Endometrial microvascular endothelial cells (primary cell): Measurements from ENCODE around the gene TNFSF12. TPM values are rescaled to one million over a fixed set of nuclear protein-coding genes. Genes with fewer than 3 reads are reported as not detected.

Experiments
- in situ Hi-C: cut with HindIII; loops from 2 replicates; pipeline ENCODE4 v1.10.0; 2017; ENCODE audit warnings: low sequenced_read_pairs, low pct_unique_long_range_greater_than_20kb; ENCODE audit errors: inconsistent ontology term
- total RNA-seq: library from RNA; depleted of rRNA; stranded (reverse); fragments of >200 nt; gene quantifications from one replicate; pipeline ENCODE4 v1.2.3, GENCODE V29; 2015; ENCODE audit errors: inconsistent ontology term

The TNFSF12 gene
- total RNA-seq, 1 donor from 2014 or later = 9.5 TPM

DNA sequence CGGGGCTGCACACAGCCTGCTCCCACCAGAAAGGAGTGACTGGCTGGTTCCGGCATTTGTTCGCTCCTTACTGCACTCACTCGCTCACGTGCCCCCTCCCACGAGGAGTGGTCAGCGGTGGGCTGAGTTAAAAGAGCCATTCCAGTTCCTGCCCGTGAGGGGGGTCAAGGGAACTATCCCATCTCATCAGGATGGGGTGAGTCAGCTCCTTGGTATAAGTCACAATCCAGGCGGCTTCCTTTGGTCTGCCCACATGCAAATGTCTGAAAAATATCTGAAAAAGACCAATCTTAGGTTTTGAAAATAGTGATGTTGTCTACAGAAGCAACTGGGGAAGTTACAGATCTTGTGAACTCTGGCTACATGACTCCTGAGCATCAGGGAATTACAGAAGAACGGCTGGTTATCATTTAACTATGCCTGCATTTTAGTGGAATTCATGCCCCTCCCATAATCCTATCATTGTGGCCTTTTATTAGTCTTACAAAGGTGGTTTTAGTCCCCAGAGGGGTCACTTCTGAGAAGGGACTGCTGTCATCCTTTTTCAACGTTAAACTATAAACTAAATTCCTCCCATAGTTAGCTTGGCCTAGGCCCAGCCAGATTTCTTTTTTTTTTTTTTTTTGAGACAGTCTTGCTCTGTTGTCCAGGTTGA is 9.8 kb upstream of the TNFSF12 start:
- in situ Hi-C loops = no loop called here

DNA sequence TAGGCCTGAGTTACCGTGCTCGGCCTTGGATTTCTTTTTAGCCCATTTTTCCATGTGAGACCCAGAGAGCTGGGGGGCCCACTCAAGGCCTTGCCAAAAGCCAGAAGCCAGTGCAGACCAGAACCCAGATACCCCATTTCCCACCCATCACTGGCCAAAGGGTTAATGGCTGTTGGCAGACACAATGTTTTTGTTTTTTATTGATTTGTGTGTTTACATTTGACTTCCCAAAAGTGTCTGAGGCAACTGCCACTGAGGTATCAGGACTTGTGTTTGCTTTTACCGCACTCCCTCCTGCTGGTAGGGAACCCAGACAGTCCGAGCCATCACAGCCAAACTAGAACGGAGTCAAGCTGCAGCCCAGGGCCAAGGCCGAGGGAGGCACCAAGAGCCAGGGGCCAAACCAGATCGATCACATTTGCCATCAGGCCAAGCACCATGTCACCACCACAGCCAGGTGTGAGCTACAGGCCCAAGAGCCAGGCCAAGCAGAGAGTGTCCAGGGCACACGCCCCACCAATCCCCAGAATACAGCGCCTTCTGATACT is 7.7 kb upstream of the TNFSF12 start:
- in situ Hi-C loops = no loop called here

DNA sequence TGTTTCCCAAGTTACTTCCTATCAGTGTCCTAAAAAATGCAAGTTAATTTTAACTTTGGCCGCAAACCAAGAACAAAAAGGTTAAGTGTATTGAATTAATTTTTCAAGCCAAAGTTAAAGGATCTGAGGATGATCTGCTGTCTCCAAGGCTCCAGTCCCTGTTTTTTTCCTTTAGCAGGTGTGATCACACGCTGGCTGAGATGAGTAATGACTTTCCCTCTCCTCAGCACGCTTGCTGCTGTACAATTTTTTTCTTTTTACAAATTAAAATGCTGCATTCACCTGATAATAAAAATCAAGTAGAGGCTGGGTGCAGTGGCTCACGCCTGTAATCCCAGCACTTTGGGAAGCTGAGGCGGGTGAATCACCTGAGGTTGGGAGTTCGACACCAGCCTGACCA is 3.9 kb upstream of the TNFSF12 start:
- in situ Hi-C loops = no loop called here

DNA sequence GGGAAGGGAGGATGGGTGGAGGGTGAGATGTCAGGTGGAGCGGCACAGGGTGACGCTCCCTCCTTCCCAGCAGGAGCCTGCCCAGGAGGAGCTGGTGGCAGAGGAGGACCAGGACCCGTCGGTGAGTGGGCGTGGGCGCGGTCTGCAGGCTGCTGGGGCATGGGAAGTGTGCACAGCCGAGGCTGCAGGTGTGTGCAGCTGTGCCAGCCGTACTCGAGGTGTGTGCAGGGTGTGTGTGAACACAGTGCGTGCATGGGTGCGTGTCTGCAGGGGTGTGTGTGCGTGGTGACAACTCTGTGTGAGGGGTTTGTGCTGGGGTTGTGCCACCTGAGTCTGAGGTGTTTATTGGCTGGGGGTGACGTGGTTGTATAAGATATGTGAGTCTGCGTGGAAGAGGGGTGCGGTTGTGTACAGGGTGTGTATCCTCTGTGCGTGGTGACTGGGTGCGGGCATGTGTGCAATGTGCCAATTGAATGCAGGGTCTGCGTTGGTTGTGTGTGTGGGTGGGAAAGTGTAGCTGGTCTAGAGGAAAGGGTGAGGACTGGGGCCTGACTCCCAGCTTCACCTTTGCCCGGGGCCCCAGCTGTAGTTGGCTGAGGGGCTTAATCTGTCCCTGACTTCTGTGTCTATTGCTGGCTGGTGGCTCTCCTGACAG is 670 bp downstream of the TNFSF12 start:
- in situ Hi-C loops = loop anchor here (25.0 kb wide), 1 partner anchor 87 kb away; no protein-coding TSS in a partner anchor

DNA sequence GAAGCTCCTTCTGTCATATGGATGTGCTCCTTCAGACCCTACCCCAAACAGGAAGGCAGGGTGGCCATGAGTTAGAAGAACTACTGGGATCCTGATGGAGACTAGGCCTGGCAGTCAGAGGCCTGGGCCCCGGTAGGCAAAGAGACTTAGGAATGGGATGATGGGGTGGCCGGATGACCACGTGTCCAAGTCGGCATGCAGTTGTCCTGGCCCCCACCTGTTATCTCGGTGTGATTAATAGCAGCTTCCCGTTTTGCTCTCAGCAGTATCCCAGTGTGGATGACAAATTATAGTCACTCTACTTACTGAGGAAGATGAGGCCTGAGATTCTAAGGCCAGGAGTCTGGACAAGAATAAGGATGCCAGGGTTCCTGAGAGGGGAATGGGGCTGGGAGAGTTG is 1.5 kb downstream of the TNFSF12 start:
- in situ Hi-C loops = loop anchor here (25.0 kb wide), 1 partner anchor 88 kb away; no protein-coding TSS in a partner anchor

DNA sequence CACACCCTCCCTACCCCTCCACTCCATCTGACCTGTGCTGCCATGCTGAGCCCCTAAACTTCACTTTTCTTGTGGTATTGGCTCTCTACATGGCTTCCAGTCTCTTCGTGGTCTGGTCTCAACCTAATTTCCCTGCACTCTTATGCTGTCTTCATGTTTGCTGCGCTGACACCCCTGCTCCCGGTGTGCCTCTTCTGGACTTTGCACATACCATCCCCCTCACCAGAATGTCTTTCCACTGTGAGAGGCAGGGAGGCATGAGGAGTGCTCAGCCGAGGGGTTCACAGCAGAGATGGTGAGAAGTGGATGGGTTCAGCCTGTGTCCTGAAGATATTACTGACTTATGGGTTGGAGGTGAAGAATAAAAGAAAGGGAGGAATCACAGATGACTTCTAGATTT is 2.5 kb downstream of the TNFSF12 start:
- in situ Hi-C loops = loop anchor here (25.0 kb wide), 1 partner anchor 89 kb away; no protein-coding TSS in a partner anchor

DNA sequence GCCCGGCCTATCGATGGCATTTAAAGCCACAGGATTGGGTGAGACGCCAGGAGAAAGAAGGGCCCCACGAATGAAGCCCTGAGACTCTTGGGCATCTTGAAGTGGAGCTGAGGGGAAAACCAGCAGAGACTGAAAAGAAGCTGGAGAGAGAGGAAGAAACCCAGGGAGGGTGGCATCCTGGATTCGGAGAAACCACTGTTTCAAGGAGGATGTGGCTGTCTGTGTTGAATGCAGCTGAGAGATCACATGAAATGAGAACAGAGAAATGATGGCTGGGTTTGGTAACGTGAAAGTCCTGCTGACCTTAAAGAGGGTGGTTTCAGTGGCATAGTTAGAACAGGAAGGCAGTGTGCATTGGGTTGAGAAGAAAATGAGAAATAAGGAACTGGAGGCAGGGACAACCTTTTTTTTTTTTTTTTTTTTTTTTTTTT is 3.8 kb downstream of the TNFSF12 start:
- in situ Hi-C loops = loop anchor here (25.0 kb wide), 1 partner anchor 90 kb away; no protein-coding TSS in a partner anchor

DNA sequence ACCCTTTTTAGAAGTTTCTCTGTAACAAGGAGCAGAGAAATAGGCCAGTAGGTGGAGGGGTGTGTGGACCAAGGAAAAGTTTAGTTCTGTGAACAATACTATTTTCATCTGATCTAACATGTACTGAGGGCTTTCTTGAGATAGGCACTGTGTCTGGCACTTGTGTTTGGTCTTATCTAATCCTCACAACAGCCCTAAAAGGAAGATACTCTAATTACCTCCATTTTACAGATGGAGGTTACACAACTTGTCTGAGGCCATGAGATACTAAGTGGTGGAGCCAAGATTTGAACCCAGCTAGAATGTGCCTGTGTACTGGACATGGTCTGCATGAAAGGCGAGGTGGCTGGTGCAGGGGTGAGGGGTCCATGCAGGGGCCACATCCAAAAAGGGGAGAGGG is 4.5 kb downstream of the TNFSF12 start:
- in situ Hi-C loops = loop anchor here (25.0 kb wide), 1 partner anchor 91 kb away; no protein-coding TSS in a partner anchor

DNA sequence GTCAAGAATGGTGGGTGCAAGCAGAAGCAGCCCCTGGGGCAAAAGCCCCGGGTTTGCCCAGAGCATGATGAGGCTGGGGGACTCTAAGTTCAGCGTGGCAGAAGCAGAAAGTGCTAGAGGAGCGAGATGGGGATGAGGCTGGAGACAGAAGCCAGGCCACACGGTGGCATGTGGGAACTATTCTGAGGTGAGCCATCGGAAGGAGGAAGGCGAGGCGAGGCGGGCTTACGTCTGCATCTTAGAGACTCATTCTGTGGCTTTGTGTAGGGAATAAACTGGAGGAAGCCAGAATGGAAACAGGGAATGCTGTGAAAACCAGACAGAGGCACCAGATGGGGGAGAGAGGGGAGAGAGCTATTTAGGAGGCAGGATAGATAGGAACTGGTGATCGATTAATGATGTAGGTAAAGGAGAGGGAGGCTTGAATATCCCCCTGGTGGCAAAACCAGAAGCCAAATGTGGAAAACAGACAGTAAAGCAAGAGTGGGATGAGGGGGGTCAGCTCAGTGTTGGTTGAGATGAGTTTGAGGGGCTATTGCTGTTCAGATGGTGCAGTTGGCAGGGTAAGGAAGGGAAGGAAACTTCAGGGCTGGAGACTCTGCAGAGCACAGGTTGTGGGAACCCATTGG is 6.6 kb downstream of the TNFSF12 start:
- in situ Hi-C loops = loop anchor here (25.0 kb wide), 1 partner anchor 93 kb away; no protein-coding TSS in a partner anchor

DNA sequence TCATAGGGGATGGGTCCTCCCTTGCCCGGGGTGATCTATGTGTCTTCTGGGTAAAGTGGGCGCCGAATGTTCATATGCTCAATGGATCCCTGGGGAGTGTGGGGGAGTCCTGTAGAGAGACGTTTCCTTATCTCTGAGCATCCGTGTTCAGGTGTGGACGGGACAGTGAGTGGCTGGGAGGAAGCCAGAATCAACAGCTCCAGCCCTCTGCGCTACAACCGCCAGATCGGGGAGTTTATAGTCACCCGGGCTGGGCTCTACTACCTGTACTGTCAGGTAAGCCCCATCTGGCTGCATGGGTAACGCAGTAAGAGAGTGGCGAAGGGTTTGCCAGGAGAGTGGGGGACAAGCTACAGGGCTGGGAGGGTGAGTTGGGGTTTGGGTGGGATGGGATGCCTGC is 7.8 kb downstream of the TNFSF12 start:
- in situ Hi-C loops = loop anchor here (25.0 kb wide), 1 partner anchor 94 kb away; no protein-coding TSS in a partner anchor

DNA sequence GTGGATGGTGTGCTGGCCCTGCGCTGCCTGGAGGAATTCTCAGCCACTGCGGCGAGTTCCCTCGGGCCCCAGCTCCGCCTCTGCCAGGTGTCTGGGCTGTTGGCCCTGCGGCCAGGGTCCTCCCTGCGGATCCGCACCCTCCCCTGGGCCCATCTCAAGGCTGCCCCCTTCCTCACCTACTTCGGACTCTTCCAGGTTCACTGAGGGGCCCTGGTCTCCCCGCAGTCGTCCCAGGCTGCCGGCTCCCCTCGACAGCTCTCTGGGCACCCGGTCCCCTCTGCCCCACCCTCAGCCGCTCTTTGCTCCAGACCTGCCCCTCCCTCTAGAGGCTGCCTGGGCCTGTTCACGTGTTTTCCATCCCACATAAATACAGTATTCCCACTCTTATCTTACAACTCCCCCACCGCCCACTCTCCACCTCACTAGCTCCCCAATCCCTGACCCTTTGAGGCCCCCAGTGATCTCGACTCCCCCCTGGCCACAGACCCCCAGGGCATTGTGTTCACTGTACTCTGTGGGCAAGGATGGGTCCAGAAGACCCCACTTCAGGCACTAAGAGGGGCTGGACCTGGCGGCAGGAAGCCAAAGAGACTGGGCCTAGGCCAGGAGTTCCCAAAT is 8.4 kb downstream of the TNFSF12 start:
- in situ Hi-C loops = loop anchor here (25.0 kb wide), 1 partner anchor 95 kb away; no protein-coding TSS in a partner anchor

DNA sequence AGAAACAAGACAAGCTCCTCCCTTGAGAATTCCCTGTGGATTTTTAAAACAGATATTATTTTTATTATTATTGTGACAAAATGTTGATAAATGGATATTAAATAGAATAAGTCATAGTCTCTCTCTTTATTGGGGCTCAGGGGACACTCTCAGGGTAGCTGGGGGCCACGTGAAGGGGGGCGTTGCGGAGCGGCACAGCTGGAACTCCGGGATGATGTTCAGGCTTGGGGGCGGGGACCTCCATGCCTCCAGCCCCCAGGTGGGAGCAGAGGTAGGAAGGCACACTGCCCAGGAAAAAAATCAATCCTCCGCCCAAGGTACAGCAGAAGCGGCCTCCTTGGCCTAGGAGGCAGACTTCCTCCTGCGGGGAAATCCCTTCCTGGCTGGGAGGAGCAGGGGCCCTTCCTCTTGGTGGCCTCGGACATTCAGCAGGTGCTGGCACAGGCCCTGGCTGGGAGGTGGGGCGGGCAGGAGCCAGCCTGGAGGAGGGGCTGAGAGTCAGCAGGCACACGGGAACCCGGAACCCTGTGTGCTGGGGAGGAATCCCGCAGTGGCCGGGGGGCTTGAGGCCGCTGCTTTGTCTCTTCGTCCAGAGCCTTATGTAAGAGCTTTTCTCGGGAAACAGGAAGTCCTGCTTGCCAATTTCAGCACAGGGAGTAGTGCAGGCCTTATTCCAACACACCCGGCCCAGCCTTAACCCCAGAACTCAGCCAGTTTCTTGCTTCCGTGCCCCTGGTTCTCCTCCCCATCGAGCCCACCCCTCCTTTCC is 9.1 kb downstream of the TNFSF12 start:
- in situ Hi-C loops = loop anchor here (25.0 kb wide), 1 partner anchor 96 kb away; no protein-coding TSS in a partner anchor

DNA sequence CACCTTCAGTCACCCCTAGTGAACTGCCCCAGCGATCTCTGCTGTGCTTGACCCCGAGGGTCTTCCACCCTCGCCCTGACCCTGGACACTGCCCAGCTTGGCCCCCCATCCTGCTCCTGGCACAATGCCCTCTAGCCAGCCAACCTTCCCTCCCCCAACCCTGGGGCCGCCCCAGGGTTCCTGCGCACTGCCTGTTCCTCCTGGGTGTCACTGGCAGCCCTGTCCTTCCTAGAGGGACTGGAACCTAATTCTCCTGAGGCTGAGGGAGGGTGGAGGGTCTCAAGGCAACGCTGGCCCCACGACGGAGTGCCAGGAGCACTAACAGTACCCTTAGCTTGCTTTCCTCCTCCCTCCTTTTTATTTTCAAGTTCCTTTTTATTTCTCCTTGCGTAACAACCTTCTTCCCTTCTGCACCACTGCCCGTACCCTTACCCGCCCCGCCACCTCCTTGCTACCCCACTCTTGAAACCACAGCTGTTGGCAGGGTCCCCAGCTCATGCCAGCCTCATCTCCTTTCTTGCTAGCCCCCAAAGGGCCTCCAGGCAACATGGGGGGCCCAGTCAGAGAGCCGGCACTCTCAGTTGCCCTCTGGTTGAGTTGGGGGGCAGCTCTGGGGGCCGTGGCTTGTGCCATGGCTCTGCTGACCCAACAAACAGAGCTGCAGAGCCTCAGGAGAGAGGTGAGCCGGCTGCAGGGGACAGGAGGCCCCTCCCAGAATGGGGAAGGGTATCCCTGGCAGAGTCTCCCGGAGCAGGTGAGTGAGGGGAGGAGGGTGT is 9.9 kb downstream of the TNFSF12 start, which contains the start of gene TNFSF13:
Gene TNFSF13, plus strand, starts transcription at position 207 of the 776 bp plus-strand sequence. Its CDS starts 290 bp downstream, at position 497.
- in situ Hi-C loops = loop anchor here (25.0 kb wide), 1 partner anchor 96 kb away; no protein-coding TSS in a partner anchor

DNA sequence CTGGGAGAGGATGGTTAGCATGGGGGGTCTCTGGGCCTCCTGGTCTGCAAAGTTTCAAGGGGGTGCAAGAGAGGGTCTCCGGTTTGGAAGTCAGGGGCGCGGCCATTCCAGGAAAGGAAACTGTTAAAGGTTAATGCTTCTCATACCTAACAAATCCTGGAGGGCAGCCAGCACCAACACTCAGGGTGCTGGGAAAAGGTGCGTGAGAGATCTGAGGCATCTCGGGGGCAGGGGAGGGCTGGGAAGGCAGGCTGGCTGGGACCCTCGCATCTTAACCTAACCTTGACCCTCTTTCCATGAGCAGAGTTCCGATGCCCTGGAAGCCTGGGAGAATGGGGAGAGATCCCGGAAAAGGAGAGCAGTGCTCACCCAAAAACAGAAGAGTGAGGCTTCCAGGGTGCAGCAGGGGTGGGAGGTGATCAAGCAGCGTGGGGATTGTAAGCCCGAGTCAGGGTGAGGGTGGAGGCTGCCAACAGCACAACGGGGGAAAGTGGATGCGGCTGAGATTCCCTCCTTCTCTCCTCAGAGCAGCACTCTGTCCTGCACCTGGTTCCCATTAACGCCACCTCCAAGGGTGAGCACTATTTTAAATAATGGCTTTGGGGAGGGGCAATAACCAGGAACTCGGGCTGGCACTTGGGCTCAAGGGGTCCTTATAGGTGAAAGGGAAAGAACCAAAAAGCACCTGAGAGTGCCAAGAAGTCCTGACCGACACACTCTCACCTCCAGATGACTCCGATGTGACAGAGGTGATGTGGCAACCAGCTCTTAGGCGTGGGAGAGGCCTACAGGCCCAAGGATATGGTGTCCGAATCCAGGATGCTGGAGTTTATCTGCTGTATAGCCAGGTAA is 10.7 kb downstream of the TNFSF12 start:
- in situ Hi-C loops = loop anchor here (25.0 kb wide), 1 partner anchor 97 kb away; no protein-coding TSS in a partner anchor

DNA sequence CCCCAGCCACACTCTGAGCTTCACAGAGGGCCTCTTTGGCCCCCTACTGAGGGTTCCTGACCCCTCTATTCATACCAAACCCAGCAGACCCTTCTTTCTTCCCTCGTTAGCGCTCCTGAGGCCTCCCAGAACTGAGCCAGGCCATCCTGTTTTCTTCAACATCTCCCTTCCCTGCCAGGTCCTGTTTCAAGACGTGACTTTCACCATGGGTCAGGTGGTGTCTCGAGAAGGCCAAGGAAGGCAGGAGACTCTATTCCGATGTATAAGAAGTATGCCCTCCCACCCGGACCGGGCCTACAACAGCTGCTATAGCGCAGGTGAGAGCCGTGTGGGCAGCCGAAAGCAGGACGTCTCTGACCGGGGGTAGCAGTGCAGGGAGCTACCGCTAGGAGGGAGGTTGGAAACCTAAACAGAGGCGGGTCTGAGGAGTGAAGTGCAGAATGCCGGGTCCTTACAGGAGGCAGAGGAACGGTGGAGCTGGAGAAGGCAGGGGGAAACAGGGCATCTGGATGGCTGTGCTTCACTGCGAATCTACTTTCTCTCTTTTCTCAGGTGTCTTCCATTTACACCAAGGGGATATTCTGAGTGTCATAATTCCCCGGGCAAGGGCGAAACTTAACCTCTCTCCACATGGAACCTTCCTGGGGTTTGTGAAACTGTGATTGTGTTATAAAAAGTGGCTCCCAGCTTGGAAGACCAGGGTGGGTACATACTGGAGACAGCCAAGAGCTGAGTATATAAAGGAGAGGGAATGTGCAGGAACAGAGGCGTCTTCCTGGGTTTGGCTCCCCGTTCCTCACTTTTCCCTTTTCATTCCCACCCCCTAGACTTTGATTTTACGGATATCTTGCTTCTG is 11.5 kb downstream of the TNFSF12 start:
- in situ Hi-C loops = loop anchor here (25.0 kb wide), 1 partner anchor 98 kb away; no protein-coding TSS in a partner anchor
